ENCODE results near the gene TIMP2. TPM values are rescaled to one million over a fixed set of nuclear protein-coding genes. Genes with fewer than 3 reads are reported as not detected.

TIMP2 gene
- total RNA-seq, 1 experiment from 2014 or later, result 29.0 TPM

- Histone ChIP-seq H2BK12ac (ENCODE audit: insufficient read length, low read depth, low read length) (no peak overlapping the region), H3K4me1 (ENCODE audit: insufficient read depth, low read length) (no peaks in the 10 kb centered on the region), H2AK5ac (ENCODE audit: insufficient read length, low read length) (no peak overlapping the region), H4K20me1 (ENCODE audit: control insufficient read depth, insufficient read depth, insufficient read length) (no peaks in the 10 kb centered on the region), H3K27me3 (ENCODE audit: insufficient read depth, low read length) (no peaks in the 10 kb centered on the region), H2BK20ac (ENCODE audit: low read depth, low read length, poor library complexity, severe bottlenecking) (no peak overlapping the region), H3K4me2 (ENCODE audit: insufficient read depth, insufficient read length, low read length) (no peak overlapping the region), H3K4ac (ENCODE audit: low read depth, low read length) (no peak overlapping the region), H3K27ac (ENCODE audit: insufficient read length, low read depth, low read length) (no peak overlapping the region), H3K23me2 (ENCODE audit: insufficient read length, low read depth, low read length, poor library complexity, severe bottlenecking) (no peaks in the 10 kb centered on the region), H3K79me2 (ENCODE audit: insufficient read depth, low read length) (no peaks in the 10 kb centered on the region), H4K5ac (ENCODE audit: insufficient read length, low read depth, low read length) (no peak overlapping the region), H3K23ac (ENCODE audit: insufficient read length, low read depth, low read length) (no peak overlapping the region), H4K91ac (ENCODE audit: insufficient read length, low read depth, low read length) (no peak overlapping the region), H2BK5ac (ENCODE audit: insufficient read length, low read length) (no peak overlapping the region), H3K18ac (ENCODE audit: insufficient read length, low read depth, low read length) (no peak overlapping the region), H2BK120ac (ENCODE audit: low read depth, low read length, poor library complexity, severe bottlenecking) (no peak overlapping the region), H3K79me1 (ENCODE audit: insufficient read depth, low read depth, low read length, poor library complexity, severe bottlenecking) (no peaks in the 10 kb centered on the region), H2BK15ac (ENCODE audit: low read depth, low read length) (no peak overlapping the region), H2AFZ (ENCODE audit: low read length) (no peak overlapping the region), H3K56ac (ENCODE audit: insufficient read length, low read depth, low read length) (no peak overlapping the region), H3T11ph (ENCODE audit: low read length) (no peak overlapping the region), H3K9me3 (ENCODE audit: control insufficient read depth, low read depth, low read length) (peaks cover under 1% of the 10 kb centered on the region), H3K14ac (ENCODE audit: insufficient read depth, low read length) (no peak overlapping the region), H4K8ac (replicated peaks; ENCODE audit: insufficient read length, low read depth, low read length) (no peak overlapping the region), H3K9ac (ENCODE audit: extremely low read depth, insufficient read length, low read length) (no peak overlapping the region)
- H3K4me3 Mint-ChIP-seq, result no peak overlapping the region
- H3K27ac Mint-ChIP-seq, result no peak overlapping the region; a peak in 1 of 7 replicates
- peaks cover 2% of the 10 kb centered on the region for H3K27me3 Mint-ChIP-seq (ENCODE audit: low read depth)
- no CpG with 5 or more reads among the region's 11 CpGs for WGBS (ENCODE audit: extremely low coverage, insufficient read length, low lambda C conversion rate)
- H3K4me1 Mint-ChIP-seq, result peaks cover 2 to 29% of the 10 kb centered on the region in 2 experiments; a peak in 3 of 4 replicates
- DNase-seq, result peak; percentile 27
- H3K36me3 Mint-ChIP-seq (ENCODE audit: insufficient read depth in 1 of 3, low read depth in 3 of 3), result peaks cover 0 to 2% (median under 1%) of the 10 kb centered on the region in 3 experiments; a peak in 3 of 7 replicates
- H3K9me3 Mint-ChIP-seq, result peaks cover under 1 to 2% of the 10 kb centered on the region in 2 experiments
- TF ChIP-seq CTCF (conservative IDR thresholded peaks at IDR 0.05), result no peak
Measured at GRCh38 chr17:78956254-78956653, 31.1 kb upstream of the TIMP2 start.

Measured in H9 (cell line).